HG03095 (cell line): ENCODE results near the gene SLFN14.
"Not testable (repeated sequence)": the region's sequence is repeated elsewhere in the genome, so short reads cannot be mapped to it uniquely, and the experiment has no call there.

Experiments used
- ATAC-seq: cut with Tn5 transposase; IDR thresholded peaks from one replicate; pipeline ENCODE4 v1.9.1; 2021; ENCODE audit warnings: moderate library complexity; ENCODE audit not compliant: unreplicated experiment

The SLFN14 gene

DNA sequence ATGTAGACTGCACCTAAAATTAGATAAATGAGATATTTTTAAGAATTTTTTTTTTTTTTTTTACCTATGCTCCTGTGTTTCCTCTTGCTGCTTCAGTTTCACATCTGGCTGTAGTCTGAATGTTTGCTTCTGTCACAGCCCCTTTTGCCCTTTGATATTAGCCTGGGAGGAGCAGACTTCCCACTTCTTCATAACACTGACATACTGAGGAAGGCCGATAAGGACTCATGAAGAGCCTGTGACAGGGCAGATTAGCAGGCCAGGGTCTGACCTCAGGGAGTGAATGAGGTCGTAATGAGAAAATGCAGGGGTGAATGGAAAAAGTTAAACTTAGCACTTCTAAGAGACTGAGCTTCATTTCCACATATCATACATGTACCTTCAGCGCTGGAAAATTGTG, at the start of gene SLFN14:
Gene SLFN14 (minus strand): TSS at position 117 of the 400 bp plus-strand sequence. CDS start 2,757 bp downstream, outside the sequence.
- no peak for ATAC-seq

- no peak for ATAC-seq
Measured at GRCh38 chr17:35609831-35610230, 49.2 kb upstream of the SLFN14 start.

GRCh38 chr17:35607239-35607847, 46.7 kb upstream of the SLFN14 start:
- no peak for ATAC-seq

DNA sequence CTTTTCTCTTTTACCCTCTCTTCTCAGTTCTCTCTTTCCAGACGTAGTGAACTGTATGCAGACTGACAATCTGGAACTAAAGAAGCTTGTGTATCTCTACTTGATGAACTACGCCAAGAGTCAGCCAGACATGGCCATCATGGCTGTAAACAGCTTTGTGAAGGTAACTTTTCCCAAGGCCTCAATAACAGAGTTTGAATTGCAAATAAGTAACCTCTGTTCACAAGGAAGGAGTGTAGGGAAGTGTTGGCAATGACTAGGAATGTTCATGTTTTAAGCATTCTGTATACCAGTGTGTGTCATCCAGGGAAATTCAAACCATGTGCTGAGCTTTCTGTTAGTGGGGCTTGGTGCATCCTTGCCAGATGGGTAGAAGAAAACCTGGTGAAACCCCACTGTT, 45.1 kb upstream of the SLFN14 start:
- ATAC-seq: no peak

DNA sequence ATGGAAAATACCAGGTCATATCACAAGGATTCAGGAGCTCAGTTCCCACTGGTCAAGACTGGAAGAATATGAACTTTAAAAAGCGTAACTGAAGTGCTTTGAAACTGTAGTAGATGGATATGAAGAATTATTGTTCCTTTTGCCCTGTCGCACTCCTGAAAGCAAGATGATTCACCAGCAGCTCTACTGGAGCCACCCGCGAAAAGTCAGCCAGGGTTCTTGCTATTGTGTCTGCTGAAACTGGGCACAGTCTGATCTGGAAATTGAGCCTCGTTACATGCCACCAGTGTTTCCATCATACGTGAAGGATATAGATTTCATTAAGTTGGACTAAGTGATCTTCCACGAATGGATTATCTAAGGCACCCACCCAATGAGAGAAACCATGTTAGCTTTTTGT, 43.1 kb upstream of the SLFN14 start:
- no peak for ATAC-seq

GRCh38 chr17:35597604-35598003, 37.0 kb upstream of the SLFN14 start:
- no peak for ATAC-seq

- no peak for ATAC-seq
Measured at GRCh38 chr17:35596530-35597233, 36.1 kb upstream of the SLFN14 start.

DNA sequence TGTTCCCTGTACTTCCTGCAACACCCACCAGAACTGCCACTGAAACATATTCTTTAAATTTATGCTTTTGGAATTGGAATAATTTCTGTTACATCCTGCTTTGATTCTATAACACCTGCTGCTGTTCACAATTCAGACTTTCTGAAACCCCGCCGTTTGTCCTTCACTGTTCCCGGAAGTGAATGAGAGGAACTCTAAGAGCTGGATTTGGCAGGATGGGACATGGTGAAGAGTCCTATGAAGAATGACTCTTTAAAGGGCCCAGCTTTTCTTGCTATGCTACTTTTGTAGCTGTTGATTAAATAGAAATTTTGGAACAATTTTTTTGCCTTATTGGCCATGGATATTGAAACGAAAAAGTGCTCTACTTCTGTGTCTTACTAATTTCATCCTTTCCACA, 35.5 kb upstream of the SLFN14 start:
- no peak for ATAC-seq

DNA sequence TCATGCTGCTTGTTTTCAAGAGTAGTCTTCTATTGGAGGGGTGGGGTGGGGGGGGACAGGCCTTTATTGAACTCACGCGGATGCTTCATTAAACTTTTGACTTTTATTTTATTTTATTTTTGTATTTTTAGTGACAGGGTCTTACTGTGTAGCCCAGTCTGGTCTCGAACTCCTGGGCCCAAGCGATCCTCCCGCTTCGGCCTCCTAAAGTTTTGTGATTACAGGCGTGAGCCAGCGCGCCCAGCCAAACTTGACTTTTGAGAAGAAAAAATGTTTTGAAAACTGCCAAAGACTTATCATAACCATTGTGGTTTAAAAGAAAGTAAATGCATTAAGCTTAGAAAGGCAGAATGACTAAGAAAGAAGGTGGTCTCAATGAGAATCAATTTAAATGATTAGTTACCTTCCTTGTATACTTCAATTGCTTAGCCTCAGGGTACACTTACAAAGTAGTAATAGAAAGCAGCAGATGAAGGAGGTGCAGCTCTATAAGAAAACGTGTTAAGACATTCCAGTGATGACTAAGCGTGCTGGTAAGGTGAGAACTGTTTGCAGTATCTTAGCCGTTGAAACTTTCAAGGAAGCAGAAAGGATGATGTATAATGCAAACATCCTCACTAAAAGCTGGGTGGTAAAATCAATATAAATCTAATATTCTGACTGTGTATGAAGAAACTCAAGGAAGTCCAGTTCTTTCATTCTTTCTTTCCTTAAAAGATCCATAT, 27.7 kb upstream of the SLFN14 start:
- no peak for ATAC-seq

GRCh38 chr17:35587074-35587961, 26.7 kb upstream of the SLFN14 start, which contains the start of gene AP2B1:
Gene AP2B1 (plus strand): TSS chr17:35587322. CDS start chr17:35594031, 6,709 bp downstream.
- peak; percentile 75 for ATAC-seq

DNA sequence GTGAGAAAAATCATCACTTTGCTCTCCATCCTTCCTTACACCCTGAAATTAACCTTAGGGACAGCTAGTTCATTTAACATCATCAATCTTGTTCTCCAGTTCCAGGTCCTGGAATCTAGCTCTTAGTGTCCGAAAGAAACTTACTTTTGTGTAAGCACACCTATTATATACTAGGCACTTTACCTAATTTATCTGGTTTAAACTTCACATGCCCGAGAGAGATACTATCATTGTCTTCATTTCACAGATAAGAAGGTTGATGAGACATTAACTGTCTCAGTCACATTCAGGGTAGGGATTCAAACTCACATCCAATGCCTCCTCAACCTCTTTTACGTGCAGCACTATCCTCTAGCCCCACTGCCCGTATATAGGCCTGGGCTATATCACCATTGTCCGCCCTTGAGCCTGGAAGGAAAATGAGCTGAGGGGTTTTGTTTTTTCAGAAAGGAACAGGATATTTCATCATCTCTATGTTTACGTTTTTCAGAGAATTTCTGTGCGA, 26.0 kb upstream of the SLFN14 start:
- no peak for ATAC-seq

DNA sequence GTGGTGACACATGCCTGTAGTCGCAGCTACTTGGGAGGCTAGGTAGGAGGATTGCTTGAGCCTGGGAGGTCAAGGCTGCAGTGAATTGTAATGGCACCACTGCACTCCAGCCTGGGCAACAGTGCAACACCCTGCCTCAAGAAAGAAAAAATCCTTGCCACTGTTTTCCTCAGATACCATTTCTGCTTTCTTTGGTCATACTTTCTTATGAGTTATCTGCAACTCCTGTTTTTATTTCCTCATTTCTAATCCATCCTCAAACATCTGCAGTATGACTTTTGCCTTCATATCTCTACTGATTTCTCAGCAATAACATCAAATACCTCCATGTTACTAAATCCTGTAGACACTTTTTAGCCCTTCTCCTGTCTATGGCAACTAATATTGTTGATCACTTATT, 23.4 kb upstream of the SLFN14 start:
- ATAC-seq: no peak

- ATAC-seq: no peak
Measured at GRCh38 chr17:35578929-35579432, 18.4 kb upstream of the SLFN14 start.

GRCh38 chr17:35578197-35578928, 17.7 kb upstream of the SLFN14 start, which contains the start of gene PEX12:
Gene PEX12 (minus strand): TSS chr17:35578571. CDS start chr17:35578021, 550 bp downstream.
- ATAC-seq: peak; percentile 83

DNA sequence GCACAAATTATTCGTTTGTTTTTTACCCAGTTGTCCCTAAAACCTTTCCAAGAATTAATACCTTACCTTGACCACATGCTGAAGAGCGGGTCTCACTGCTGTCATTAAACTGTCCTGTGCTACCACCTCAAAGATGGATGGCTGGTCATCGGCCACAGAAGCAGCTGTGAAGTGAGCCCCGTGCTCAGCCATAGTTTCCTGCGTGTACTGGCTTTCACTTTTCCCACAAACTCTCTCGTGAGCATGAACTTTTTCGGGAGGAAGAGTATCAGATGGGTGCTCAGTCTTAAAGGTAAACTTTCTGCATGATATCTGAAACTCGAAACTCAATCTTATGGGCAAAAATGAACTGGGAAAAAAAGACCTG, 17.2 kb upstream of the SLFN14 start:
- no peak for ATAC-seq

- no peak for ATAC-seq
Measured at GRCh38 chr17:35575759-35576158, 15.1 kb upstream of the SLFN14 start.

DNA sequence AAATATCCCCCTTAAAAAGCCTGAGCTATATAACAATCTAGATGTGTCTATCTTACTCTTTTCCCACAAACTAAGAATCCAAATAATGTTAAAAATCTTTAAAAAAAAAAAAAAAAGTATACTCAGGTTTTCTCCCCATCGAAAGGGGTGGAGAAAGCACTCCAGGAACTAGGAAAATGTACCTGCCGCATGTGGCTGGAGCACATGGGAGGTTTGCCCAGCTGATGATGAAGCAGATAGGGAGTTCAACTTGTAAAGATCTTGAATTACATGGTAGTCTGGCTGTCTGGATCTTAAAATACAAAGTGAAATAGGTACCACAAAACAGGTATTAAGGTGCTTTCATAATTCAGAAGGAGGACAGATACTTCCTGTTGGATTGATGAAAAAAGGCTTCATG, 8.8 kb upstream of the SLFN14 start:
- no peak for ATAC-seq

GRCh38 chr17:35568561-35568960, 7.9 kb upstream of the SLFN14 start:
- no peak for ATAC-seq

GRCh38 chr17:35566968-35567367, 6.3 kb upstream of the SLFN14 start:
- no peak for ATAC-seq

DNA sequence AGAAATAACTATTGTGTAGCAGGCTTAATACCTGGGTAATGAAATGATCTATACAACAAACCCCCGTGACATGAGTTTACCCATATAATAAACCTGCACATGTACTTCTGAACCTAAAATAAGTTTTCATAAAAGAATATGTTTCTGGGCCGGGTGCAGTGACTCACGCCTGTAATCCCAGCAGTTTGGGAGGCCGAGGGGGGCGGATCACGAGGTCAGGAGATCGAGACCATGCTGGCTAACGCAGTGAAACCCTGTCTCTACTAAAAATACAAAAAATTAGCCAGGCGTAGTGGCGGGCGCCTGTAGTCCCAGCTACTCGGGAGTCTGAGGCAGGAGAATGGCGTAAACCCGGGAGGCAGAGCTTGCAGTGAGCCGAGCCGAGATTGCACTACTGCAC, 2.6 kb upstream of the SLFN14 start:
- not testable (repeated sequence) for ATAC-seq
